A673 (cell line): ENCODE results near the gene SNF8. TPM values are rescaled to one million over a fixed set of nuclear protein-coding genes. Genes with fewer than 3 reads are reported as not detected.

ENCODE experiments used
- BruUV-seq: library from RNA; stranded (reverse); fragments of 400-500 nt; replicated peaks from 2 replicates; lab custom pipeline; 2021; lab: Mats Ljungman, UMichigan
- CTCF ChIA-PET: fragments of 300-600 bp; sonication (Branson Sonifier 250); formaldehyde crosslinking; loops from one replicate; lab custom pipeline; 2022; ENCODE audit warnings: antibody characterized with exemption; lab: Charles Lee
- POLR2A ChIA-PET: fragments of 300-600 bp; sonication (Branson Sonifier 250); formaldehyde crosslinking; loops from one replicate; lab custom pipeline; 2022; ENCODE audit warnings: antibody characterized with exemption; ENCODE audit not compliant: low non-redundant PET; lab: Charles Lee
- DNase-seq: peaks from one replicate; pipeline ENCODE4 v3.0.0-alpha.2; 2015; ENCODE audit warnings: low spot score
- H3K27ac ChIP-seq: fragments of 200-600 bp; sonication (generic); 2 replicates; pipeline ENCODE4 v1.5.1; 2016; ENCODE audit warnings: mixed run types, low read depth, mild to moderate bottlenecking, mixed read lengths, antibody characterized with exemption, low read length; ENCODE audit not compliant: poor library complexity, severe bottlenecking
- H3K27me3 ChIP-seq: fragments of 200-600 bp; sonication (generic); replicated peaks from 2 replicates; pipeline ENCODE4 v1.6.1; 2017; ENCODE audit warnings: mixed run types, low read depth, mild to moderate bottlenecking, mixed read lengths, antibody characterized with exemption, low read length; ENCODE audit not compliant: insufficient read depth, poor library complexity
- H3K36me3 ChIP-seq: fragments of 200-600 bp; sonication (generic); 2 replicates; pipeline ENCODE4 v1.6.1; 2016; ENCODE audit warnings: mixed run types, mild to moderate bottlenecking, mixed read lengths, antibody characterized with exemption, low read length; ENCODE audit not compliant: insufficient read depth, poor library complexity, severe bottlenecking
- H3K4me1 ChIP-seq: fragments of 200-600 bp; sonication (generic); 2 replicates; pipeline ENCODE4 v1.6.1; 2017; ENCODE audit warnings: mixed run types, mild to moderate bottlenecking, mixed read lengths, antibody characterized with exemption, low read length; ENCODE audit not compliant: insufficient read depth, poor library complexity, severe bottlenecking
- H3K4me3 ChIP-seq: fragments of 200-600 bp; sonication (generic); 2 replicates; pipeline ENCODE4 v1.5.1; 2016; ENCODE audit warnings: low read depth, mixed run types, mild to moderate bottlenecking, mixed read lengths, low read length; ENCODE audit not compliant: poor library complexity, severe bottlenecking
- H3K9me3 ChIP-seq: fragments of 200-600 bp; sonication (generic); 2 replicates; pipeline ENCODE4 v1.6.1; 2016; ENCODE audit warnings: mixed run types, low read depth, mild to moderate bottlenecking, mixed read lengths, antibody characterized with exemption, low read length; ENCODE audit not compliant: poor library complexity, severe bottlenecking
- EZH2 ChIP-seq: fragments of 200-600 bp; sonication (generic); IDR thresholded peaks from 2 replicates; pipeline ENCODE4 v1.6.1; 2017; ENCODE audit warnings: borderline replicate concordance, low read depth, mild to moderate bottlenecking, mixed read lengths, antibody characterized with exemption, low read length; ENCODE audit not compliant: poor library complexity, severe bottlenecking
- intact Hi-C: fragments of 100-400 bp; cut with micrococcal nuclease; formaldehyde crosslinking; loops from one replicate; pipeline ENCODE4 v1.10.0; 2022; ENCODE audit not compliant: unreplicated experiment
- total RNA-seq: library from RNA; stranded (reverse); gene quantifications from 2 replicates; pipeline ENCODE4 v1.2.3, GENCODE V29; 2021
- TF ChIP-seq, protein P1 (sequence below): fragments of 300-800, 200-600 bp; sonication (generic); conservative IDR thresholded peaks from 2 replicates; pipeline ENCODE4 v1.5.1; 2017; ENCODE audit warnings: low read depth, mild to moderate bottlenecking, antibody characterized with exemption, low read length, moderate library complexity, mixed read lengths

SNF8 gene
- total RNA-seq, 1 experiment from 2014 or later, result 177 TPM

DNA sequence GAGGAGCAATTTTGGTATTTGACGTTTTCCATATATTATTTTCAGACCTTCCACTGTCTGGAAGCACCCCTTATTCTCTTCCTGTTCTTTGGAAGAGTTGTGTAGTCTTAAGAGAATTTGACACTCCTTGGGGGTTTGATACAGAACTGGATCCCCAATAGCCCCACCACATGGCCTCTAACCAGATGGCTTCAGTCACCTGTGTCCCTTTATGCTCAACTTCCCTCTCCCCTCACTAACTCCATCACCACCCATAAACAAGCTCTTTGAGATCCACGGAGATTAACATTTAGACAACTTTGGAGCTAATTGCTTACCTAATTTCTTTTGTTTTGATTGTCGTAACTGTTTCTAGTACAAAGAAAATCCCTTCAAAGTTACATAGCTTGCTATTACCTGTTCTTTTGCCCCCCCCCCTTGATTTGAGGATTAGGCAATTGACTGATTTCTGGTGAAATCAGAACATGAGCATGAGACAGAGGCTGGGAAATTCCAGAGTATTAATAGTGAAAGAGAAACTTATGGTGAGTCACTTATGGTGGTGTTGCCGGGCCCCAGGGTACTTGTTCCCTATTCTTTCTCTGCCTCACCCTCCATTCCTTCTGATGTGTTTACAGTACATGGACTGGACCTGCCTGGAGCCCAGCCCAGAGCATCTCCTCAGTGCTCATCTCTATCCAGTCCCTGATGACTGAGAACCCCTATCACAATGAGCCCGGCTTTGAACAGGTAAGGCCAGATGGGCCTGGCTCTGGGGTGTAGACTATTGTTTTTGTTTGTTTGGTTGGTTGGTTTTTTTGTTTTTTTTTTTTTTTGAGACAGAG lies 29.0 kb downstream of the SNF8 start:
- TF ChIP-seq, protein P1, sequence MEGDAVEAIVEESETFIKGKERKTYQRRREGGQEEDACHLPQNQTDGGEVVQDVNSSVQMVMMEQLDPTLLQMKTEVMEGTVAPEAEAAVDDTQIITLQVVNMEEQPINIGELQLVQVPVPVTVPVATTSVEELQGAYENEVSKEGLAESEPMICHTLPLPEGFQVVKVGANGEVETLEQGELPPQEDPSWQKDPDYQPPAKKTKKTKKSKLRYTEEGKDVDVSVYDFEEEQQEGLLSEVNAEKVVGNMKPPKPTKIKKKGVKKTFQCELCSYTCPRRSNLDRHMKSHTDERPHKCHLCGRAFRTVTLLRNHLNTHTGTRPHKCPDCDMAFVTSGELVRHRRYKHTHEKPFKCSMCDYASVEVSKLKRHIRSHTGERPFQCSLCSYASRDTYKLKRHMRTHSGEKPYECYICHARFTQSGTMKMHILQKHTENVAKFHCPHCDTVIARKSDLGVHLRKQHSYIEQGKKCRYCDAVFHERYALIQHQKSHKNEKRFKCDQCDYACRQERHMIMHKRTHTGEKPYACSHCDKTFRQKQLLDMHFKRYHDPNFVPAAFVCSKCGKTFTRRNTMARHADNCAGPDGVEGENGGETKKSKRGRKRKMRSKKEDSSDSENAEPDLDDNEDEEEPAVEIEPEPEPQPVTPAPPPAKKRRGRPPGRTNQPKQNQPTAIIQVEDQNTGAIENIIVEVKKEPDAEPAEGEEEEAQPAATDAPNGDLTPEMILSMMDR, result no peak
- TF ChIP-seq EZH2, result no peak
- no peaks in the 10 kb centered on the region for H3K9me3 ChIP-seq
- H3K27ac ChIP-seq, result peak overlapping the region; percentile 68
- ChIA-PET CTCF (no interaction called here), POLR2A (no interaction called here)
- no TSS peak for BruUV-seq
- intact Hi-C loops, result no loop called here
- peaks cover 93% of the 10 kb centered on the region for H3K36me3 ChIP-seq
- peak; percentile 33 for DNase-seq
- H3K4me1 ChIP-seq, result peaks cover 13% of the 10 kb centered on the region
- H3K27me3 ChIP-seq, result no peaks in the 10 kb centered on the region
- no peak overlapping the region for H3K4me3 ChIP-seq

DNA sequence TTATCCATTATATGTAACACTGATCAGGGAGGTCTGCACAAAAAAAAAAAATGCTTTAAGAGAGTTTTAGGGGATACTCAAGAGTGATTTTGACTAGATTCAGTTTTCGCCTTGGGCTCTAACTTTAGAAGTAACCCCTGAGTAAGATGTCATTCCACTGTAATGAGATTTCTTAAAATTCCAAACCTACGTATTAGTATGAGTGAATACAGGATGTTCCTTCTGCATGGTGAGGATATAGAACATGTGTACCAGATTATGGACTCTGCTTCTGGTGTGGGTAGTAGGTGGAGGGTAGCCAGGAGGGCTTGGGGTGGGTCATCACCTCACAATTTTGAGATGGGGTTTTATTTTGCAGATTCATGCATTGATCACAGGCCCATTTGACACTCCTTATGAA lies 32.2 kb downstream of the SNF8 start:
- peaks cover 23% of the 10 kb centered on the region for H3K4me1 ChIP-seq
- POLR2A ChIA-PET, result no interaction called here
- intact Hi-C loops, result no loop called here
- H3K9me3 ChIP-seq, result no peaks in the 10 kb centered on the region
- peak overlapping the region; percentile 61 for H3K27ac ChIP-seq
- TF ChIP-seq, protein P1, result no peak
- no peak for TF ChIP-seq EZH2
- no peak for DNase-seq
- no peaks in the 10 kb centered on the region for H3K27me3 ChIP-seq
- H3K36me3 ChIP-seq, result peaks cover 74% of the 10 kb centered on the region
- no peak overlapping the region for H3K4me3 ChIP-seq
- no TSS peak for BruUV-seq
- CTCF ChIA-PET, result no interaction called here

DNA sequence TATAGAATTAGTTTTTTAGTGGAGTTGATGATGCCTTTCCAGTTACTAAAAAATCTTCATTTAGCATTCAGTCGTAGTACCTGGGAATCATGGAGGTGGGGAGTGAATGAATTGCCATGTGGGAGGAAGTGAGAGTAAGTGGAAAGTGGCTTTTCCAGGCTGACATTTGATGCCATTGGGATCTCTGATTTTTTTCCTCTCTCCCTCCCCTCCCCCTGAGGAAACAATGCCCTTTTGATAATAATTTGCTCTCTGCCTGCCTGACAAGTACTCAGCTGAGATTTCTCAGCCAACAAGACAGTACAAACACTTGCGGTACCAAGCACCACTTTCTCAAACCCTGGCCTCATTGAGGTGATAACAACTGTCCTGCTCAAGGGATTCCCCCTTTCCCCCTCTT lies 34.3 kb downstream of the SNF8 start:
- POLR2A ChIA-PET, result no interaction called here
- Histone ChIP-seq H3K4me1 (peaks cover 21% of the 10 kb centered on the region), H3K27me3 (no peaks in the 10 kb centered on the region), H3K9me3 (no peaks in the 10 kb centered on the region), H3K36me3 (peaks cover 53% of the 10 kb centered on the region), H3K4me3 (peak overlapping the region; percentile 89), H3K27ac (no peak overlapping the region)
- CTCF ChIA-PET, result no interaction called here
- BruUV-seq, result no TSS peak
- DNase-seq, result no peak
- intact Hi-C loops, result no loop called here
- no peak for TF ChIP-seq EZH2
- TF ChIP-seq, protein P1, result no peak
